Lung microvascular endothelial cell (primary cell): Measurements from ENCODE around the gene SLC4A5. TPM values are rescaled to one million over a fixed set of nuclear protein-coding genes. Genes with fewer than 3 reads are reported as not detected.
"Not testable (repeated sequence)": the region's sequence is repeated elsewhere in the genome, so short reads cannot be mapped to it uniquely, and the experiment has no call there.

Experiments
- DNase-seq, 2 donors: peaks; one replicate each; pipeline versions ENCODE4 v3.0.0 to v3.0.0-alpha.2; 2010; ENCODE audit warnings: low read depth in 2 of 2
- total RNA-seq: library from RNA; depleted of rRNA; stranded (reverse); fragments of >200 nt; gene quantifications from 2 replicates; pipeline ENCODE4 v1.2.1, GENCODE V29; 2014

Gene SLC4A5
- total RNA-seq, 1 donor from 2014 or later = 0.20 TPM

- DNase-seq = peak in 1 of 2 donors; percentile 10
These were observed 141.6 kb downstream of the SLC4A5 start for GRCh38 chr2:74201596-74201995.

DNA sequence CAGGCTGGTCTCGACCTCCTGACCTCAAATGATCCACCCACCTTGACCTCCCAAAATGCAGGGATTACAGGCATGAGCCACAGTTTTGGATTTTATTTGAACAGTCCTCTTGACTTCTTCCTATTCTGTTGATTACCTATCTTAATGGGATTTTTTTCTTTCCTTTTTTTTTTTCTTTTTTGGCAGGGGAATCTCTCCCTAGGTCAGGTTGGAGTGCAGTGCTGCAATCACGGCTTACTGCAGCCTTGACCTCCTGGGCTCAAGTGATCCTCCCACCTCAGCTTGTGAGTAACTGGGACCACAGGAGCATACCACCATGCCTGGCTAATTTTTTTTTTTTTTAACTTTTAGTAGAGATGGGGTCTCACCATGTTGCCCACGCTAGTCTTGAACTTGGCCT lies 142.0 kb downstream of the SLC4A5 start:
- DNase-seq = no peak

- peak in 1 of 2 donors; percentile 8 for DNase-seq
These were observed 143.3 kb downstream of the SLC4A5 start for GRCh38 chr2:74199871-74200305.

GRCh38 chr2:74199275-74199701 lies 143.9 kb downstream of the SLC4A5 start:
- no peak for DNase-seq

GRCh38 chr2:74198461-74199274 lies 144.5 kb downstream of the SLC4A5 start, which contains the start of gene MTHFD2:
Gene MTHFD2, plus strand, starts transcription at chr2:74198615. Its CDS starts 27 bp downstream, at chr2:74198642.
- peak; percentile 94 to 97 for DNase-seq

GRCh38 chr2:74198023-74198460 lies 145.2 kb downstream of the SLC4A5 start:
- DNase-seq = no peak

- DNase-seq = no peak
These were observed 146.2 kb downstream of the SLC4A5 start for GRCh38 chr2:74197049-74197448.

GRCh38 chr2:74194799-74195198 lies 148.4 kb downstream of the SLC4A5 start:
- DNase-seq = no peak

GRCh38 chr2:74191596-74192380 lies 151.4 kb downstream of the SLC4A5 start:
- no peak for DNase-seq

- no peak for DNase-seq
These were observed 154.5 kb downstream of the SLC4A5 start for GRCh38 chr2:74188696-74189095.

GRCh38 chr2:74188018-74188601 lies 155.1 kb downstream of the SLC4A5 start:
- no peak for DNase-seq

GRCh38 chr2:74186706-74187105 lies 156.5 kb downstream of the SLC4A5 start:
- not testable (repeated sequence) for DNase-seq

GRCh38 chr2:74186038-74186437 lies 157.2 kb downstream of the SLC4A5 start:
- DNase-seq = no peak

DNA sequence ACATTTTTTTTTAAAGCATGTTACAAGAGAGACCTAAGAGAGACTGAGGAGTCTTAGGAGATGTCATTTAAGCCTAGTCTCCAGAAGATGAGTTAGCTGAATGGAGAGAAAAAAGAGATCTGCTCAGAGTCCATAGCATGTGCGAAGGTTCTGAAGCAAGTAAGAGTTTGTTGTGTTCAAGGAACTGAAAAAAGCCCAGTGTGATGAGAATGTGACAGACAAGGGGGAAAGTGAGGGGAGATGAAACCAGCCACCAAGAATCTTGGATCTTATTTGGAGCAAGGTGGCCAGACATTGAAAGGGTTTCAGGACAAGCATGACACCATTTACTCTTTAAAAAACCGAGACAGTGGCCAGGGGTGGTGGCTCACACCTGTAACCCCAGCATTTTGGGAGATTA lies 159.3 kb downstream of the SLC4A5 start:
- no peak for DNase-seq

DNA sequence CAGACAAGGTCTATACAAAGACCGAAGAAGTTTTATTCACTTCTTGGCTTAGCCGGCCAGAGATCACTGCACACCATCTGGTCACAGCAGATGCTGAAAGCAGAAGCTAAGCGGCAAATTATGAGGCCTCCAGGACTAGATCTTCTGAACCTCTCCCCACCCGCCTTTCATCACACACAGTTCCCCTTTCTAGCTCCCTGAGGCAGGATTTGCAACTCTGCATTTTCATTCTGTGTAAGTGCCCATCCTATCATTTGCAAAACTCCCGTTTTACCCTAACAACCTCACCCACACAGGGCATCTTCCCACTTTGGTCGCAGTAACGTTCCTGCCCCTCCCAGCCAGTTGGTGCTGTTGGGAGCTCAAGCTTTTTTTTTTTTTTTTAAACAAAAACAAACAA lies 161.5 kb downstream of the SLC4A5 start:
- no peak for DNase-seq

DNA sequence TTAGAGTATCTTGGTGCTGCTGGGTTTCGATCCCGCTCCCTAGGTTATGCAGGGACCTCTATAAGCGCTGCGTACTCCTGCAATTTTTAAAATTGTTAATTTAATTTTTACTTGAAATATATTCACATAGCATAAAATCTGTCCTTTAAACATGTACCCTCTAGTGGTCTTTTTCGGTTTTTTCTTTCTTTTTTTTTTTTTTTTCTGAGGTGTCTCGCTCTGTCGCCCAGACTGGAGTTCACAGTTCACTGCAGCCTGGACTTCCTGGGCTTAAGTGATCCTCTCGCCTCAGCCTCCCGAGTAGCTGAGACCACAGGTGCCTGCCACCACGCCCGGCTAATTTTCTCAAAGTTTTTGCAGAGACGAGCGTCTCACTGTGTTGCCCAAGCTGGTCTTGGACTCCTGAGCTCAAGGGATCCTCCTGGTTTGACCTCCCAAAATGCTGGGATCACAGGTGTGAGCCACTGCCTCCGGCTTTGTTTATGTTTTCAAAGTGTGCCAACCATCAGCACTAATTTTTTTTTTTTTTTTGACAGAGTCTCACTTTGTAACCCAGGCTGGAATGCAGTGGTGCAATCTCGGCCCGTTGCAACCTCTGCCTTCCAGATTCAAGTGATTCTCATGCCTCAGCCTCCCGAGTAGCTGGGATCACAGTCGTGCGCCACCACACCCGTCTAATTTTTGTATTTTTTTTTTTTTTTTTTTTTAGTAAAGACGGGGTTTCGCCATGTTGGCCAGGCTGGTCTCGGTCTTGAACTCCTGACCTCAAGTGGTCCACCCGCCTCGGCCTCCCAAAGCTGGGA lies 164.0 kb downstream of the SLC4A5 start:
- DNase-seq = no peak

DNA sequence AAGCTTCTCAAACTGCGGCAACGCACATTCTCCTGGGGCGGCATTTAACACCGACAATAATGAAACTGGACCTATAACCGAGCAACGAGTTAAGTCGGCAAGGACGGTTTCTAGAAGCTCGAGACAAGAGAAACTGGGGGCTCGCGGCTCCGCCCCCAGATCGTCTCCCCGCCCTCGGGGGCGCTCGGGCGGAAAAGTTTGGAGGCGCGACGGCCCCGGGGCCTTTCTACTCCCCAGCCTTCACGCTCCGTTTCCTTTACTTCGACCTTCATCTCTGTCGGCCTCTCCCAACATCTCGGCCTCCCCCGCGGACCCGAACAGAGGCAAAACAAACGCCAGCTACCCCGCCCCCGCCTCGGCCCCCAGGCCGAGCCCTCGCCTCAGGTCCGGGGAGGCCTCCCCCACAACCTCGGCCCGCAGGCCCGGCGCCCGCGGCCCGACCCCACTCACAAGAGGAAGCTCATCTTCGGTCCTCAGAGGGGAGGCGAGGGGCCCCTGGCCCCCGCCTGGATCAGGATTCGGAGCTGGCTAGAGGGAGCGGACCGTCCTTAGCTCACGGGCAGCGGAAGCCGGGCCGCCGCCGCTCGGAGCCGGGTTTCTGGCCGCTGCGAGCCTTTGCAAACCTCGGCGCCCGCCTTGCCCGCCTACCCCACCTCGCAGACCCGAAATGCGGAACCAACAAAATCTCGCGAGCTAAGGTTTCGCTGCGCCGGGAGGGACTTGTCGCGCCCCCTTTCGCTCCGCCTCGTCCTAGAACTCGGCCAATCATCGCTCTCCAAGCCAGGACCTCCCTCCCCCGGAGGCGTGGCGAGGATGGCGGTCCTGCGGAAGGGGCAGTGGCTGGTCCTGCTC lies 164.8 kb downstream of the SLC4A5 start, which contains the start of gene MOB1A:
TSS of gene MOB1A (minus strand) at position 669 of the 852 bp plus-strand sequence. CDS start at position 464, 205 bp downstream.
- peak; percentile 99 for DNase-seq

- DNase-seq = no peak
These were observed 165.5 kb downstream of the SLC4A5 start for GRCh38 chr2:74177696-74178095.

- no peak for DNase-seq
These were observed 168.3 kb downstream of the SLC4A5 start for GRCh38 chr2:74174909-74175308.

GRCh38 chr2:74168739-74169138 lies 174.5 kb downstream of the SLC4A5 start:
- DNase-seq = no peak
